Activated effector memory CD4-positive, alpha-beta T cell treated with anti-CD3 and anti-CD28 coated beads, Interleukin-2, amount 50 U/mL, for 16 hours (primary cell): Measurements from ENCODE around the gene ACCS.

Experiments
- DNase-seq: peaks from one replicate; pipeline ENCODE4 v3.0.0-alpha.2; 2020

Gene ACCS

GRCh38 chr11:44094260-44094868 lies 28.3 kb downstream of the ACCS start:
- DNase-seq: peak; percentile 90

- DNase-seq: peak; percentile 95
Measured at GRCh38 chr11:44095506-44096359, 29.7 kb downstream of the ACCS start, which contains the start of gene EXT2. Gene EXT2, plus strand, starts transcription at chr11:44095678. Its CDS starts 12,035 bp downstream, at chr11:44107713.

GRCh38 chr11:44096360-44097185 lies 30.5 kb downstream of the ACCS start:
- no peak for DNase-seq

GRCh38 chr11:44097821-44098220 lies 31.8 kb downstream of the ACCS start:
- DNase-seq: no peak

GRCh38 chr11:44101098-44101497 lies 35.0 kb downstream of the ACCS start:
- DNase-seq: no peak

GRCh38 chr11:44104481-44105294 lies 38.6 kb downstream of the ACCS start:
- DNase-seq: no peak

- DNase-seq: no peak
Measured at GRCh38 chr11:44108260-44108659, 42.2 kb downstream of the ACCS start.

GRCh38 chr11:44110231-44110679 lies 44.2 kb downstream of the ACCS start:
- DNase-seq: peak; percentile 78

- no peak for DNase-seq
Measured at GRCh38 chr11:44112091-44112821, 46.2 kb downstream of the ACCS start.

GRCh38 chr11:44113018-44113417 lies 46.9 kb downstream of the ACCS start:
- DNase-seq: no peak

- DNase-seq: no peak
Measured at GRCh38 chr11:44113572-44113971, 47.5 kb downstream of the ACCS start.

- no peak for DNase-seq
Measured at GRCh38 chr11:44116234-44116830, 50.3 kb downstream of the ACCS start.

GRCh38 chr11:44120169-44120568 lies 54.1 kb downstream of the ACCS start:
- DNase-seq: no peak

GRCh38 chr11:44125598-44125997 lies 59.5 kb downstream of the ACCS start:
- DNase-seq: no peak

- DNase-seq: no peak
Measured at GRCh38 chr11:44126304-44126703, 60.2 kb downstream of the ACCS start.

- DNase-seq: no peak
Measured at GRCh38 chr11:44127130-44127529, 61.1 kb downstream of the ACCS start.

- DNase-seq: no peak
Measured at GRCh38 chr11:44128729-44129128, 62.7 kb downstream of the ACCS start.

GRCh38 chr11:44130751-44131150 lies 64.7 kb downstream of the ACCS start:
- no peak for DNase-seq

GRCh38 chr11:44133335-44133946 lies 67.4 kb downstream of the ACCS start:
- no peak for DNase-seq
